ENCODE results near the gene NEUROD4. TPM values are rescaled to one million over a fixed set of nuclear protein-coding genes. Genes with fewer than 3 reads are reported as not detected.

NEUROD4 gene
- not detected in 5 replicates for total RNA-seq (2022; extraction: Qiagen RNA extraction; ENCODE audit: low read depth)

GRCh38 chr12:55019784-55020183 lies at the start of gene NEUROD4:
NEUROD4 (plus strand) TSS chr12:55019974; CDS start chr12:55026440, 6,466 bp downstream.

GRCh38 chr12:54984658-54985376 lies 35.0 kb upstream of the NEUROD4 start, which contains the start of gene TESPA1:
TESPA1 (minus strand) TSS chr12:54984762; CDS start chr12:54974562, 10,200 bp downstream.

Other genes starting within 250 kb of the NEUROD4 start
- not detected in 5 replicates for gene MUCL1, start 165.5 kb upstream of the NEUROD4 start, total RNA-seq (2022; extraction: Qiagen RNA extraction; ENCODE audit: low read depth)
- gene TESPA1, start 35.2 kb upstream of the NEUROD4 start, total RNA-seq (2022; extraction: Qiagen RNA extraction; ENCODE audit: low read depth): not detected in 5 replicates
- not detected in 5 replicates for gene OR9K2, start 106.4 kb downstream of the NEUROD4 start, total RNA-seq (2022; extraction: Qiagen RNA extraction; ENCODE audit: low read depth)
- gene OR10A7, start 201.1 kb downstream of the NEUROD4 start, total RNA-seq (2022; extraction: Qiagen RNA extraction; ENCODE audit: low read depth): not detected in 5 replicates
- not detected in 5 replicates for gene OR6C74, start 224.6 kb downstream of the NEUROD4 start, total RNA-seq (2022; extraction: Qiagen RNA extraction; ENCODE audit: low read depth)

All from A549 treated with CpdA at 1 μM for 4 hours (cell line).